ENCODE results near the gene CLDN6.

- TF ChIP-seq POLR2A (IDR thresholded peaks at IDR 0.05) (no peak), CTCF (IDR thresholded peaks at IDR 0.05) (no peak)
Measured at GRCh38 chr16:3009568-3010390, 8.2 kb downstream of the CLDN6 start.

All from testis (tissue), 2 donors.